OCI-LY1 (cell line): ENCODE data around the gene RERE.

Experiments used
- H2AFZ ChIP-seq: fragments of 200-600 bp; sonication (generic), shearing (Covaris generic); 2 replicates; pipeline ENCODE4 v1.6.0; 2014; ENCODE audit warnings: antibody characterized with exemption, mild to moderate bottlenecking, low read length
- H3F3A ChIP-seq: fragments of 200-600 bp; sonication (generic), shearing (Covaris generic); 2 replicates; pipeline ENCODE4 v1.6.0; 2014; ENCODE audit warnings: mild to moderate bottlenecking, antibody characterized with exemption, low read length, moderate library complexity; ENCODE audit not compliant: insufficient read depth
- H3K27ac ChIP-seq: fragments of 200-600 bp; sonication (generic); 2 replicates; pipeline ENCODE4 v1.5.1; 2014; ENCODE audit warnings: low read length, mixed run types, mild to moderate bottlenecking, low read depth; ENCODE audit not compliant: poor library complexity, severe bottlenecking
- H3K27me3 ChIP-seq: fragments of 200-600 bp; sonication (generic); 2 replicates; pipeline ENCODE4 v1.6.0; 2014; ENCODE audit warnings: antibody characterized with exemption, mild to moderate bottlenecking, low read length, moderate library complexity; ENCODE audit not compliant: insufficient read depth
- H3K36me3 ChIP-seq: fragments of 200-600 bp; sonication (generic); 2 replicates; pipeline ENCODE4 v1.6.1; 2014; ENCODE audit warnings: mild to moderate bottlenecking, antibody characterized with exemption, low read length, moderate library complexity, mixed read lengths; ENCODE audit not compliant: insufficient read depth
- H3K4me1 ChIP-seq: fragments of 200-600 bp; sonication (generic); 2 replicates; pipeline ENCODE4 v1.5.1; 2014; ENCODE audit warnings: mild to moderate bottlenecking, low read length, moderate library complexity; ENCODE audit not compliant: insufficient read depth, severe bottlenecking
- H3K4me2 ChIP-seq: fragments of 200-600 bp; sonication (generic), shearing (Covaris generic); 2 replicates; pipeline ENCODE4 v1.6.1; 2014; ENCODE audit warnings: low read length
- H3K4me3 ChIP-seq: fragments of 200-600 bp; sonication (generic); 2 replicates; pipeline ENCODE4 v1.5.1; 2014; ENCODE audit warnings: low read length, low read depth, mild to moderate bottlenecking, mixed read lengths; ENCODE audit not compliant: poor library complexity, severe bottlenecking
- H3K79me2 ChIP-seq: fragments of 200-600 bp; shearing (Covaris generic); 2 replicates; pipeline ENCODE4 v1.6.1; 2016; ENCODE audit warnings: mixed run types, low read length, mixed read lengths; ENCODE audit not compliant: insufficient read depth
- H3K9ac ChIP-seq: fragments of 200-600 bp; sonication (generic), shearing (Covaris generic); 2 replicates; pipeline ENCODE4 v1.6.1; 2014; ENCODE audit warnings: mild to moderate bottlenecking, low read length, mixed read lengths
- H3K9me2 ChIP-seq: fragments of 200-600 bp; sonication (generic), shearing (Covaris generic); 2 replicates; pipeline ENCODE4 v1.6.1; 2014; ENCODE audit warnings: low read depth, mild to moderate bottlenecking, low read length, mixed read lengths
- H3K9me3 ChIP-seq: fragments of 200-600 bp; shearing (Covaris generic); 2 replicates; pipeline ENCODE4 v1.6.1; 2014; ENCODE audit warnings: low read length, mixed read lengths
- H4K20me1 ChIP-seq: fragments of 200-600 bp; sonication (generic), shearing (Covaris generic); 2 replicates; pipeline ENCODE4 v1.6.0; 2016; ENCODE audit warnings: mild to moderate bottlenecking, low read length; ENCODE audit not compliant: insufficient read depth
- CTCF ChIP-seq: fragments of 200-600 bp; sonication (generic), shearing (Covaris generic); IDR thresholded peaks from 2 replicates; pipeline ENCODE4 v1.5.1; 2017; ENCODE audit warnings: mild to moderate bottlenecking, antibody characterized with exemption, low read length, moderate library complexity, mixed read lengths
- EZH2 ChIP-seq: fragments of 200-600 bp; sonication (generic), shearing (Covaris generic); IDR thresholded peaks from 2 replicates; pipeline ENCODE4 v1.8.0; 2017; ENCODE audit warnings: borderline replicate concordance, mixed run types, mild to moderate bottlenecking, antibody characterized with exemption, low read length, moderate library complexity, mixed read lengths

RERE gene

GRCh38 chr1:8864713-8865344 lies 47.4 kb upstream of the RERE start:
- Histone ChIP-seq H3K4me1 (no peaks in the 10 kb centered on the region), H3K9me2 (no peaks in the 10 kb centered on the region), H2AFZ (no peak overlapping the region), H3K27me3 (no peaks in the 10 kb centered on the region), H3K9ac (no peak overlapping the region), H3K9me3 (no peaks in the 10 kb centered on the region), H3K36me3 (peaks cover 99% of the 10 kb centered on the region), H4K20me1 (no peaks in the 10 kb centered on the region), H3K4me3 (no peak overlapping the region), H3F3A (peaks cover 14% of the 10 kb centered on the region), H3K79me2 (no peaks in the 10 kb centered on the region), H3K4me2 (no peak overlapping the region), H3K27ac (no peak overlapping the region)
- TF ChIP-seq CTCF (no peak), EZH2 (no peak)

- H3K27me3 ChIP-seq: no peaks in the 10 kb centered on the region
- H3K9me2 ChIP-seq: no peaks in the 10 kb centered on the region
- H3K4me1 ChIP-seq: no peaks in the 10 kb centered on the region
- H3K4me3 ChIP-seq: no peak overlapping the region
- no peak overlapping the region for H3K9ac ChIP-seq
- no peaks in the 10 kb centered on the region for H4K20me1 ChIP-seq
- peaks cover 14% of the 10 kb centered on the region for H3F3A ChIP-seq
- no peaks in the 10 kb centered on the region for H3K9me3 ChIP-seq
- H3K79me2 ChIP-seq: no peaks in the 10 kb centered on the region
- H3K4me2 ChIP-seq: no peak overlapping the region
- H3K27ac ChIP-seq: no peak overlapping the region
- peaks cover 99% of the 10 kb centered on the region for H3K36me3 ChIP-seq
- H2AFZ ChIP-seq: no peak overlapping the region
- TF ChIP-seq EZH2: no peak
- TF ChIP-seq CTCF: no peak
Observed at GRCh38 chr1:8863794-8864233, 46.4 kb upstream of the RERE start.

GRCh38 chr1:8863138-8863537 lies 45.7 kb upstream of the RERE start:
- peaks cover 100% of the 10 kb centered on the region for H3K36me3 ChIP-seq
- no peaks in the 10 kb centered on the region for H3K27me3 ChIP-seq
- H4K20me1 ChIP-seq: no peaks in the 10 kb centered on the region
- no peak overlapping the region for H3K4me3 ChIP-seq
- TF ChIP-seq CTCF: no peak
- TF ChIP-seq EZH2: no peak
- no peaks in the 10 kb centered on the region for H3K79me2 ChIP-seq
- no peak overlapping the region for H3K4me2 ChIP-seq
- H2AFZ ChIP-seq: no peak overlapping the region
- no peaks in the 10 kb centered on the region for H3K4me1 ChIP-seq
- H3K9me2 ChIP-seq: no peaks in the 10 kb centered on the region
- no peak overlapping the region for H3K9ac ChIP-seq
- H3K27ac ChIP-seq: no peak overlapping the region
- peaks cover 19% of the 10 kb centered on the region for H3F3A ChIP-seq
- no peaks in the 10 kb centered on the region for H3K9me3 ChIP-seq
